Upper lobe of left lung (tissue), 6 donors: ENCODE results near the gene LRRC2. TPM values are rescaled to one million over a fixed set of nuclear protein-coding genes. Genes with fewer than 3 reads are reported as not detected.

Experiments
- ATAC-seq, 2 donors: fragments of 200-7000 bp; cut with Tn5 transposase; one replicate each; pipeline ENCODE4 v1.9.1; 2022; ENCODE audit warnings: mild to moderate bottlenecking in 2 of 2, moderate library complexity in 2 of 2; ENCODE audit not compliant: low FRiP score in 2 of 2
- DNase-seq, 2 donors: peaks; one replicate each; pipeline ENCODE4 v3.0.0-alpha.2; 2019 to 2020
- H3K27ac ChIP-seq, 4 donors: fragments of 200-600 bp; sonication (generic); one replicate each; pipeline ENCODE4 v1.5.1; 2016 to 2019
- H3K27me3 ChIP-seq, 4 donors: fragments of 200-600 bp; sonication (generic); one replicate each; pipeline ENCODE4 v1.5.1; 2017 to 2019
- H3K36me3 ChIP-seq, 4 donors: fragments of 200-600 bp; sonication (generic); one replicate each; pipeline ENCODE4 v1.5.1; 2016 to 2019
- H3K4me1 ChIP-seq, 4 donors: fragments of 200-600 bp; sonication (generic); one replicate each; pipeline ENCODE4 v1.5.1; 2018 to 2019
- H3K4me3 ChIP-seq, 4 donors: fragments of 200-600 bp; sonication (generic); one replicate each; pipeline ENCODE4 v1.5.1; 2017 to 2019; ENCODE audit warnings: mild to moderate bottlenecking in 2 of 4, moderate library complexity in 1 of 4
- H3K9me3 ChIP-seq, 4 donors: fragments of 200-600 bp; sonication (generic); one replicate each; pipeline ENCODE4 v1.5.1; 2018 to 2019
- CTCF ChIP-seq, 6 experiments: fragments of 450-650 bp in 4 of 6; fragments of 200-600 bp in 2 of 6; sonication (generic) in 2 of 6; IDR thresholded peaks; one replicate each; pipeline ENCODE4 v1.5.1; 2016 to 2019; ENCODE audit warnings: antibody characterized with exemption in 6 of 6
- EP300 ChIP-seq, 4 donors: sonication (generic); formaldehyde crosslinking; IDR thresholded peaks; one replicate each; pipeline ENCODE4 v1.5.1; 2017; ENCODE audit warnings: antibody characterized with exemption in 4 of 4, control low read depth in 2 of 4
- POLR2A ChIP-seq, 4 donors: fragments of 450-650 bp; IDR thresholded peaks; one replicate each; pipeline ENCODE4 v1.5.1; 2016 to 2017; ENCODE audit warnings: antibody characterized with exemption in 4 of 4, mild to moderate bottlenecking in 2 of 4
- POLR2AphosphoS5 ChIP-seq, 2 donors: sonication (generic); formaldehyde crosslinking; IDR thresholded peaks; one replicate each; pipeline ENCODE4 v1.5.1; 2017; ENCODE audit warnings: antibody characterized with exemption in 2 of 2
- WGBS, 2 donors: methylation state at CpG; one replicate each; pipeline ENCODE4 v1.1.5; 2017 to 2018; 5-methylcytosine and 5-hydroxymethylcytosine counted together
- total RNA-seq, 6 donors: library from RNA; depleted of rRNA in 4 of 6; stranded (reverse); fragments of >200 nt in 4 of 6; gene quantifications; one replicate each; pipeline versions ENCODE4 v1.1.0 to v1.2.1, GENCODE V29; 2016 to 2021
- donor health status: DM: no; HTN: no; CAD: no; lungs with moderate emphysema.
- donor health status: DM: no; HTN: yes; CAD: no; lungs with severe emphysema.

The LRRC2 gene
- total RNA-seq, 6 donors from 2014 or later: 1.1 to 4.2 (median 1.5) TPM

GRCh38 chr3:46467562-46467961 is 98.5 kb downstream of the LRRC2 start:
- H3K4me1 ChIP-seq: peaks cover 9 to 39% (median 25%) of the 10 kb centered on the region in 4 donors
- no peaks in the 10 kb centered on the region for H3K9me3 ChIP-seq
- ATAC-seq (no peak), DNase-seq (no peak)
- TF ChIP-seq CTCF (IDR thresholded peaks at IDR 0.05) (no peak), POLR2A (IDR thresholded peaks at IDR 0.05) (no peak), POLR2AphosphoS5 (IDR thresholded peaks at IDR 0.05) (no peak), EP300 (IDR thresholded peaks at IDR 0.05) (no peak)
- WGBS, 2 donors: 92 to 93% methylated on average over 4 of the region's 4 CpGs
- no peak overlapping the region for H3K27ac ChIP-seq
- no peaks in the 10 kb centered on the region for H3K36me3 ChIP-seq
- no peaks in the 10 kb centered on the region for H3K27me3 ChIP-seq
- H3K4me3 ChIP-seq: no peak overlapping the region

- ATAC-seq (no peak), DNase-seq (no peak)
- no peak overlapping the region for H3K4me3 ChIP-seq
- no peaks in the 10 kb centered on the region for H3K9me3 ChIP-seq
- no peaks in the 10 kb centered on the region for H3K36me3 ChIP-seq
- no peak overlapping the region for H3K27ac ChIP-seq
- 78 to 86% methylated on average over 1 of the region's 1 CpG for WGBS, 2 donors
- H3K4me1 ChIP-seq: peaks cover 9 to 45% (median 28%) of the 10 kb centered on the region in 4 donors
- TF ChIP-seq CTCF (IDR thresholded peaks at IDR 0.05) (no peak), EP300 (IDR thresholded peaks at IDR 0.05) (no peak), POLR2A (IDR thresholded peaks at IDR 0.05) (no peak), POLR2AphosphoS5 (IDR thresholded peaks at IDR 0.05) (no peak)
- no peaks in the 10 kb centered on the region for H3K27me3 ChIP-seq
Measured at GRCh38 chr3:46466871-46467403, 99.2 kb downstream of the LRRC2 start.

- Histone ChIP-seq H3K36me3 (no peaks in the 10 kb centered on the region), H3K27me3 (no peaks in the 10 kb centered on the region), H3K9me3 (no peaks in the 10 kb centered on the region), H3K27ac (no peak overlapping the region), H3K4me3 (no peak overlapping the region), H3K4me1 (peaks cover 9 to 48% (median 30%) of the 10 kb centered on the region in 4 donors)
- TF ChIP-seq EP300 (IDR thresholded peaks at IDR 0.05): no peak
- TF ChIP-seq POLR2A (IDR thresholded peaks at IDR 0.05): no peak
- no peak for TF ChIP-seq POLR2AphosphoS5 (IDR thresholded peaks at IDR 0.05)
- TF ChIP-seq CTCF (IDR thresholded peaks at IDR 0.05): no peak
- DNase-seq: no peak
- ATAC-seq: peak in 1 of 2 donors; percentile 30
Measured at GRCh38 chr3:46466273-46466672, 99.8 kb downstream of the LRRC2 start.

Other genes starting within 250 kb of the LRRC2 start
- gene CCR2, start 212.2 kb downstream of the LRRC2 start, total RNA-seq: 10 to 100 TPM in 1 of 6 donors, 1 to 10 TPM in 5; 2.1 to 27.8 (median 6.6) TPM
- 1 to 10 TPM in 5 of 6 donors, under 1 TPM in 1; 0.33 to 8.6 (median 3.1) TPM for gene CCR5, start 195.4 kb downstream of the LRRC2 start, total RNA-seq
- 10 to 100 TPM in 4 of 6 donors, 1 to 10 TPM in 2; 4.2 to 25.5 (median 13.7) TPM for gene CCRL2, start 159.0 kb downstream of the LRRC2 start, total RNA-seq
- 10 to 100 TPM in 3 of 6 donors, 1 to 10 TPM in 3; 3.3 to 85.9 (median 12.5) TPM for gene LTF, start 101.4 kb downstream of the LRRC2 start, total RNA-seq
- not detected for gene RTP3, start 68.3 kb downstream of the LRRC2 start, total RNA-seq
- gene FAM240A, start 46.2 kb upstream of the LRRC2 start, total RNA-seq: not detected
- 100 to 1,000 TPM in 2 of 6 donors, 10 to 100 TPM in 4; 54.2 to 299 (median 66.9) TPM for gene ALS2CL, start 127.4 kb upstream of the LRRC2 start, total RNA-seq
- gene TMIE, start 135.1 kb upstream of the LRRC2 start, total RNA-seq: 1 to 10 TPM in 3 of 6 donors, under 1 TPM in 2, not detected in 1; 0.49 to 2.1 (median 1.2) TPM
- gene PRSS50, start 151.6 kb upstream of the LRRC2 start, total RNA-seq: 1 to 10 TPM in 1 of 6 donors, under 1 TPM in 5; 0.10 to 4.2 (median 0.40) TPM